GM12874 (cell line): ENCODE data around the gene PDE11A.

Experiments used
- TF ChIP-seq, protein P1 (sequence below): IDR thresholded peaks from 2 replicates; pipeline ENCODE4 v1.5.1; 2011; ENCODE audit warnings: low read depth, mild to moderate bottlenecking, control low read depth, low read length, moderate library complexity; ENCODE audit not compliant: insufficient read depth

Gene PDE11A

DNA sequence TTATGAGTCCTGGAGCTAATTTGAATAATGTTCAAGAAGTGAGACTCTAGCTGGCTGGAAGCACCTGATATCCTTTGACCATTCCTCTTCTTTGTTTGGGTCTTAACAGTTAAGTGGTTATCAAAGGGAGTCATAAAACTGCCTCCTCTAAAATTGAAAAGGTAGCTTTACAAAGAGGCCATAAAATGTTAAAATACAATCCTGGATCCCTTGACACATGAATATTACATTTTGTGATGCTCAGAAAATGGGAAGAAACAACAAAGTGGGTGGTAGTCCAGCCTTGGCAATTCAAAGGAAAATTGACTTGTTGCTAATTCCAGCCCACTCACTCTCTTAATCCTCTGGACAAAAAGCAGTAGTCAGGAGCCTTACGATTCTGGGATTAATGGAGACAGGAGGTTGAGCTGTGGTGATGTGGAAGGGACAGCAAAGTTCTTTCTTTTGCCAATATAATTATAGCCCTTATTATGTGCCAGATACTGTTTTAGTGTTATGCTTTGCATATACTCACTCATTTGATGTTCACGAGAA, 339.2 kb downstream of the PDE11A start:
- TF ChIP-seq, protein P1, sequence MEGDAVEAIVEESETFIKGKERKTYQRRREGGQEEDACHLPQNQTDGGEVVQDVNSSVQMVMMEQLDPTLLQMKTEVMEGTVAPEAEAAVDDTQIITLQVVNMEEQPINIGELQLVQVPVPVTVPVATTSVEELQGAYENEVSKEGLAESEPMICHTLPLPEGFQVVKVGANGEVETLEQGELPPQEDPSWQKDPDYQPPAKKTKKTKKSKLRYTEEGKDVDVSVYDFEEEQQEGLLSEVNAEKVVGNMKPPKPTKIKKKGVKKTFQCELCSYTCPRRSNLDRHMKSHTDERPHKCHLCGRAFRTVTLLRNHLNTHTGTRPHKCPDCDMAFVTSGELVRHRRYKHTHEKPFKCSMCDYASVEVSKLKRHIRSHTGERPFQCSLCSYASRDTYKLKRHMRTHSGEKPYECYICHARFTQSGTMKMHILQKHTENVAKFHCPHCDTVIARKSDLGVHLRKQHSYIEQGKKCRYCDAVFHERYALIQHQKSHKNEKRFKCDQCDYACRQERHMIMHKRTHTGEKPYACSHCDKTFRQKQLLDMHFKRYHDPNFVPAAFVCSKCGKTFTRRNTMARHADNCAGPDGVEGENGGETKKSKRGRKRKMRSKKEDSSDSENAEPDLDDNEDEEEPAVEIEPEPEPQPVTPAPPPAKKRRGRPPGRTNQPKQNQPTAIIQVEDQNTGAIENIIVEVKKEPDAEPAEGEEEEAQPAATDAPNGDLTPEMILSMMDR: no peak

DNA sequence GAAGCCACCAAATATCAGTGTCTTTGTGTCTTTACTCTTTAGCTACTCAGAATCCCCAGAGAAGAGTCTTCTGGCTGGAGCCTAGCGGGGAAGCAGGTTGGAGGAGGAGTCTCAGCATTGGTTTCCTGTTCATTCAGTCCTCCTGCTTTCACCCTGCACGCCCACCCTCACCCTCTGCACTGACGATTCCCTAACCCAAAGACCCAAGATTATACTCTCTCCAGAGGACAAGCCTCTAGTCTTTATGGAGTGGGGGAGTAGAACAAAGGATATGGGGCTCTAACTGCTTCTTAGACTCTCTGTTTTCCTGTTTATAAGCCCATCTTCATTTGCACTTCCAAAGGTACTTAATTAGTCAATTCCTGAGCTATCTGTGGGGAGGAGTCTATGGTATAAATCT, 341.2 kb downstream of the PDE11A start:
- TF ChIP-seq, protein P1: no peak

DNA sequence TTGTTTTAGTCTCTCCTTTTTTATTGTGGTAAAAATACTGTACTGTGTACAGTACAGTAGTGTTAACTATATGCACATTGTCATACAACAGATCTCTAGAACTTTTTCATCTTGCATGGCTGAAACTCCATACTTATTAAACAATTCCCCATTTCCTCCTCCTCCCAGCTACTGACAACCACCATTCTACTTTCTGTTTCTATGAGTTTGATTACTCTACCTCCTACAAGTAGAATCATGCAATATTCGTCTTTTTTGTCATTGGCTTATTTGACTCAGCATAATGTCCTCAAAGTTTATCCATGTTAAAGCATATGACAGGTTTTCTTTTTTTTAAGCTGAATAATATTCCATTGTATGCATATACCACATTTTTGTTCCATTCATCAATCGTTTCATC, 341.8 kb downstream of the PDE11A start:
- TF ChIP-seq, protein P1: no peak

DNA sequence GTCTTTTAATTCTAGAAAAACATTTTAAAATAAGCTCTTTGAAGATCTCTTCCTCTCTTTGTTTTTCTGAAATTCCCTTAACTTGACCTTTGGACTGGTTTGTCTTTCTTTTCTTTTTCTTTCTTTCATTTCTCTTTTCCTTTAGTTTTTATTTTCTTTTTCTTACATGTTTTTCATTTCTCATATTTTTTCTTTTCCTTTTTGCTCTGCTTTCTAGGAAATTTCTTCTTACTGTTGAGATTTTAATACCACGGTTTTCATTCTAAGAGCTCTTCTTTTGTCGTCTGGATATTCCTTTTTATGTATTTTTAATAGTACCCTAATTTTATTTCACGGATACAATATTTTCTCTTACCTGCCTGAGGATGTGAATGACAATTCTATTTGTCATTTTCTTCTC, 342.2 kb downstream of the PDE11A start:
- TF ChIP-seq, protein P1: no peak

DNA sequence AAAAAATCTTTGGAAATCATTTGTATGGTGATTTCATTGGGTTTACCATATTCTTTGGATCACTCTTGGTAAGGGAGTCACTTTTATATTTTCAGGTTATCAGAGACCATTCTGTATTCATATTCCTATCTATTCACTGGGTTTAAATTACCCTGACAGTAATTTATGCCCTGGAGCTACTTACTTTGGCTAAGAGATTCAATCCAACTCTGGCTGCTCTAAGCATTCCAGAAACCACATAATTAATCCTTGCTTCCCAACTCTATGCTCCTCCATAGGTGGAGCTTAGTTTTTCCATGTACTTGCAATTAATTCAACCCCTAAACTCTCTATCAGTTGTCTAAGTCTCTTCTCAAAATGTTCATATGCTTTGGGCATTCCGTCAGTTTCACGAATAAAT, 343.7 kb downstream of the PDE11A start:
- TF ChIP-seq, protein P1: no peak

DNA sequence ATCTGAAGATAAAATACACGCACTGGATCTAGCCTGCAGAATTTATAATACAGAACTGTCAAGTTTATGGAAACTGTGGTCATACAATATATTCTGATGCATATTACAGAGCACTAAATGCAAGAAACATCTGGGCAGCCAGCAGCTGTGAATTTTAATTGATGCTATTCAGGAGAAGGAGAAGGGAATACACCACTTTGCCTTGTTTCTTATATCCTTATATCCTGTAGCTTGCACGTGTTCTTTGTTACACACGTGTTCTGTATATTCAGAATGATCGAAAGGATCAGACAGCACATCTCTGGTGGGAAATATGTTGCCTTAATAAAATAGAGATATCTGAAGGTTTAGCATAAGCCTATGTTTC, 344.2 kb downstream of the PDE11A start:
- TF ChIP-seq, protein P1: no peak

DNA sequence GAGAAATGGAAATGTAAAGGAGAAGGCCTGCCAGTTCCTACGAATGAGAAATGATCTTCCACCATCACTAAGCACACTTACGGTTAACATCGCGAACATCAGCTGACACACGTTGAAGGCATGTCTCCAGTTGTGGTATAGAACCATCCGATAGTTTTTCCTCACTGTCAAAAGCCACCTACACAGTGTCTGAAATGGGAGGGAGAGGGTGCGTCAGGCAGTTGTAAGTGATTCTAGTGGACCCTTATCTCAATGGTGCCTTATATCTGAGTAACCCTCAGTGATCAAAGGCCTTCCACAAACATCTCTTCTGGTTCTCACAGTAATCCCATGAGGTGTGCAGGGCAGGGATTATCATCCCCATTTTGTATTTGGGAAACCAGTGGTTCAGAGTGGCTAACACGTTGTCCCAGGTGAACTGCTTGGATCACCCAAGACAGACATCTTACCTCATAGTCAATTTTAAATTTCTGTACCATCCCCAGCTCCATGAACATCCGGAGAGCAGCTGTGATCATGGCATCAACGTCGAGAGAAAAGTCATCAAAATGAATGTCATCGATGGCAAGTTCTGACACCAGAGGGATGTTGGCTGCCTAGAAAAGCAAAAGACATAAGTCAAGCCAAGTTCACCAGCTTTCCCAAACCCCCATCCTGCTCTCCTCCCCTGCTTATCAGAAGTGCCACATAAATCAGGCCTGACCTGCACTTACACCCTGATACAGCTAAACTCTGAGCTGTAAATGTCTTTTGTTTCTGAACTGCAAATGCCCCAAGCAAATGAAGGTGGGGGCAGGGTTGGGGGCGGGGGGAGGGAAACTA, 344.8 kb downstream of the PDE11A start:
- TF ChIP-seq, protein P1: no peak
